Fibroblast of villous mesenchyme (primary cell): ENCODE data around the gene INSYN1. TPM values are rescaled to one million over a fixed set of nuclear protein-coding genes. Genes with fewer than 3 reads are reported as not detected.

Experiments
- DNase-seq: peaks from one replicate; pipeline ENCODE4 v3.0.0-alpha.2; 2010; ENCODE audit warnings: low read depth
- H3K4me3 ChIP-seq: 2 replicates; pipeline ENCODE4 v1.5.1; 2011; ENCODE audit warnings: low read depth, mild to moderate bottlenecking, low read length
- CTCF ChIP-seq: IDR thresholded peaks from 2 replicates; pipeline ENCODE4 v1.5.1; 2012; ENCODE audit warnings: low read depth, mild to moderate bottlenecking, low read length; ENCODE audit not compliant: insufficient read depth
- total RNA-seq: library from RNA; depleted of rRNA; stranded (reverse); fragments of >200 nt; gene quantifications from 2 replicates; pipeline ENCODE4 v1.2.3, GENCODE V29; 2012

Gene INSYN1
- total RNA-seq, 1 donor = under 0.01 TPM

GRCh38 chr15:73727330-73727976, 25.7 kb downstream of the INSYN1 start:
- H3K4me3 ChIP-seq = no peak overlapping the region
- TF ChIP-seq CTCF = no peak
- peak; percentile 12 for DNase-seq

GRCh38 chr15:73724212-73724611, 28.9 kb downstream of the INSYN1 start:
- no peak for DNase-seq
- TF ChIP-seq CTCF = no peak
- no peak overlapping the region for H3K4me3 ChIP-seq

- TF ChIP-seq CTCF = no peak
- no peak overlapping the region for H3K4me3 ChIP-seq
- DNase-seq = no peak
Observed at GRCh38 chr15:73723191-73723590, 30.0 kb downstream of the INSYN1 start.

GRCh38 chr15:73722425-73722824, 30.7 kb downstream of the INSYN1 start:
- no peak for TF ChIP-seq CTCF
- DNase-seq = no peak

GRCh38 chr15:73718694-73719093, 34.5 kb downstream of the INSYN1 start:
- no peak overlapping the region for H3K4me3 ChIP-seq
- TF ChIP-seq CTCF = no peak
- no peak for DNase-seq

More at GRCh38 chr15:73722425-73722824, 30.7 kb downstream of the INSYN1 start:
- no peak overlapping the region for H3K4me3 ChIP-seq

GRCh38 chr15:73717802-73718201, 35.3 kb downstream of the INSYN1 start:
- no peak for DNase-seq
- peak; percentile 25 for TF ChIP-seq CTCF
- no peak overlapping the region for H3K4me3 ChIP-seq

- no peak overlapping the region for H3K4me3 ChIP-seq
- DNase-seq = peak; percentile 5
- TF ChIP-seq CTCF = no peak
Observed at GRCh38 chr15:73717206-73717605, 35.9 kb downstream of the INSYN1 start.
